OCI-LY3 (cell line): ENCODE measurements around the gene NINL.
"Not testable (repeated sequence)": the region's sequence is repeated elsewhere in the genome, so short reads cannot be mapped to it uniquely, and the experiment has no call there.

Source experiments
- H2AFZ ChIP-seq: fragments of 200-600, 300-600 bp; shearing (Covaris generic); 2 replicates; pipeline ENCODE4 v1.6.0; 2014; ENCODE audit warnings: antibody characterized with exemption, low read depth, low read length
- H3K27ac ChIP-seq: fragments of 200-600, 300-600 bp; sonication (generic); 2 replicates; pipeline ENCODE4 v1.5.1; 2014; ENCODE audit warnings: mild to moderate bottlenecking, low read length, moderate library complexity, mixed read lengths
- H3K27me3 ChIP-seq: fragments of 200-600, 300-600 bp; sonication (generic); 2 replicates; pipeline ENCODE4 v1.6.1; 2014; ENCODE audit warnings: low read depth, low read length, mixed read lengths
- H3K36me3 ChIP-seq: fragments of 200-600, 300-600 bp; sonication (generic); replicated peaks from 2 replicates; pipeline ENCODE3; 2014; ENCODE audit warnings: low read depth, low read length, mixed read lengths
- H3K4me1 ChIP-seq: fragments of 300-600, 200-600 bp; sonication (generic); 2 replicates; pipeline ENCODE4 v1.6.1; 2014; ENCODE audit warnings: low read length, mixed read lengths
- H3K4me2 ChIP-seq: fragments of 200-600, 300-600 bp; sonication (generic); 2 replicates; pipeline ENCODE4 v1.6.1; 2014; ENCODE audit warnings: low read length, mixed read lengths
- H3K4me3 ChIP-seq: fragments of 300-600, 200-600 bp; sonication (generic); 2 replicates; pipeline ENCODE4 v1.5.1; 2014; ENCODE audit warnings: antibody characterized with exemption, mild to moderate bottlenecking, low read length, moderate library complexity
- H3K79me2 ChIP-seq: fragments of 300-600, 200-600 bp; shearing (Covaris generic); 2 replicates; pipeline ENCODE4 v1.6.1; 2014; ENCODE audit warnings: mild to moderate bottlenecking, low read length, mixed read lengths
- H3K9ac ChIP-seq: fragments of 300-600, 200-600 bp; shearing (Covaris generic); 2 replicates; pipeline ENCODE4 v1.6.0; 2014; ENCODE audit warnings: mild to moderate bottlenecking, low read length, moderate library complexity
- H3K9me3 ChIP-seq: fragments of 200-600, 300-600 bp; shearing (Covaris generic); 2 replicates; pipeline ENCODE4 v1.6.1; 2014; ENCODE audit warnings: low read length, mixed read lengths; ENCODE audit not compliant: insufficient read depth
- H4K20me1 ChIP-seq: fragments of 200-600, 300-600 bp; sonication (generic); 2 replicates; pipeline ENCODE4 v1.6.1; 2016; ENCODE audit warnings: low read length, mixed read lengths; ENCODE audit not compliant: insufficient read depth
- CTCF ChIP-seq: fragments of 200-600, 300-600 bp; sonication (generic); IDR thresholded peaks from 2 replicates; pipeline ENCODE4 v1.5.1; 2014; ENCODE audit warnings: antibody characterized with exemption, low read length, low read depth
- EZH2phosphoT487 ChIP-seq: fragments of 200-600 bp; shearing (Covaris generic); IDR thresholded peaks from 2 replicates; pipeline ENCODE4 v1.6.1; 2018; ENCODE audit warnings: antibody characterized with exemption, mixed run types, low read depth

Gene NINL

GRCh38 chr20:25507385-25508082 is 77.8 kb downstream of the NINL start:
- Histone ChIP-seq H3K9ac (no peak overlapping the region), H2AFZ (no peak overlapping the region), H3K36me3 (no peaks in the 10 kb centered on the region), H3K79me2 (no peaks in the 10 kb centered on the region), H3K9me3 (no peaks in the 10 kb centered on the region), H3K27ac (no peak overlapping the region), H3K27me3 (no peaks in the 10 kb centered on the region), H3K4me1 (0 out of 2 replicates have a peak, but pooled peaks cover 6% of the 10 kb centered on the region), H3K4me3 (no peak overlapping the region), H3K4me2 (no peak overlapping the region), H4K20me1 (no peaks in the 10 kb centered on the region)
- no peak for TF ChIP-seq EZH2phosphoT487
- no peak for TF ChIP-seq CTCF

DNA sequence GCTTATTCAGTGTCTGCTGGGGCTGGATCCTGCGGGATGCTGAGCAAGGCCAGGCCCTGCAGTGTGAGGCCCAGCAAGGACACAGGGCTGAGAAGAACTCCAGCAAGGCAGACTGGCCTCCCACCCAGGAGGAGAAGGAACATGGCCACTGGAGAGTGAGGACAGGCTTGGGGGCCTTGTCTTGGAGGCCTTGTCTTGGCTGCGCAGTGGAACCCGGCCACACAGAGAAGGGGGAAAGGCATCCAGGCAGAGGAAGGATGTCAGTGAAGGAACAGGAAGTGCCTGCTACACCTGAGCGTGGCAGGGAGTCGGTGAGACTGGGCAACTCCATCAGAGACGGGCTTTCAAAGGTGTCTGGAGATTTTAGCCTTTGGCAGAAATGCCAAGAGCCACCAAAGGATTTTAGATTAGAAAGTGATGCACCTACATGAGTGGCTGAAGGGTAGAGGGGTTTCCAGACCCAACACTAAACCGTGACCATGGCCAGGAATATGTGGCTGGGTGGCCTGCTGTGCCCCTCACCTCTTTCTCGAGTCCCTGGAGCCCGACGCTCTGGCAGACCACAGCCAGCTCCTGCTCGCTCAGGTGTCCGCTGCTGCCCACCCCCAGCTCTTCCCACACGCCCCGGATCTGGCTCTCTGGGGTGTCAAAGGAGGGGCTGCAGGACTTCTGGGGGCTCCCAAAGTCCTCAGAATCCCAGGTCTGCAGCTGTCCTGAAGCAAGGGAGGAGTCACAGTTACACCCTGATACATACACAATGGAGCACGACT is 80.8 kb downstream of the NINL start:
- no peak overlapping the region for H3K9ac ChIP-seq
- no peaks in the 10 kb centered on the region for H3K79me2 ChIP-seq
- no peaks in the 10 kb centered on the region for H3K9me3 ChIP-seq
- H3K27me3 ChIP-seq, result no peaks in the 10 kb centered on the region
- no peak overlapping the region for H3K27ac ChIP-seq
- TF ChIP-seq EZH2phosphoT487, result no peak
- no peak for TF ChIP-seq CTCF
- no peak overlapping the region for H3K4me2 ChIP-seq
- no peaks in the 10 kb centered on the region for H4K20me1 ChIP-seq
- H3K4me1 ChIP-seq, result 0 out of 2 replicates have a peak, but pooled peaks cover 6% of the 10 kb centered on the region
- H3K4me3 ChIP-seq, result no peak overlapping the region
- no peak overlapping the region for H2AFZ ChIP-seq
- no peaks in the 10 kb centered on the region for H3K36me3 ChIP-seq

- Histone ChIP-seq H3K27me3 (no peaks in the 10 kb centered on the region), H4K20me1 (no peaks in the 10 kb centered on the region), H2AFZ (no peak overlapping the region), H3K4me2 (no peak overlapping the region), H3K4me3 (no peak overlapping the region), H3K36me3 (no peaks in the 10 kb centered on the region), H3K27ac (no peak overlapping the region), H3K9me3 (no peaks in the 10 kb centered on the region), H3K79me2 (no peaks in the 10 kb centered on the region), H3K4me1 (0 out of 2 replicates have a peak, but pooled peaks cover 6% of the 10 kb centered on the region), H3K9ac (no peak overlapping the region)
- TF ChIP-seq EZH2phosphoT487 (no peak), CTCF (no peak)
Measured at GRCh38 chr20:25503936-25504335, 81.4 kb downstream of the NINL start.

DNA sequence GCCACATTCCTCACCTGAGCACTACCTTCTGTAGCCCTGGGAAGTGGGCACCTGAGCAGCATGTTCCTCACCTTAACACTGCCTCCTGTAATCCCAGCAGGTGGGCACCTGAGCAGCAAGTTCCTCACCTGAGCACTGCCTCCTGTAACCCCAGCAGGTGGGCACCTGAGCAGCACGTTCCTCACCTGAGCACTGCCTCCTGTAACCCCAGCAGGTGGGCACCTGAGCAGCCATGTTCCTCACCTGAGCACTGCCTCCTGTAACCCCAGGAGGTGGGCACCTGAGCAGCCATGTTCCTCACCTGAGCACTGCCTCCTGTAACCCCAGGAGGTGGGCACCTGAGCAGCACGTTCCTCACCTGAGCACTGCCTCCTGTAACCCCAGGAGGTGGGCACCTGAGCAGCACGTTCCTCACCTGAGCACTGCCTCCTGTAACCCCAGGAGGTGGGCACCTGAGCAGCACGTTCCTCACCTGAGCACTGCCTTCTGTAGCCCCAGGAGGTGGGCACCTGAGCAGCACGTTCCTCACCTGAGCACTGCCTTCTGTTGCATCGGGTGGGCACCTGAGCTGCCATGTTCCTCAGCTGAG is 82.2 kb downstream of the NINL start:
- H4K20me1 ChIP-seq, H3K9ac ChIP-seq, H3K4me2 ChIP-seq, H3K9me3 ChIP-seq, H2AFZ ChIP-seq, H3K36me3 ChIP-seq, H3K27me3 ChIP-seq, H3K79me2 ChIP-seq, H3K27ac ChIP-seq, H3K4me1 ChIP-seq, H3K4me3 ChIP-seq: not testable (repeated sequence)
